PC-3 (cell line): ENCODE measurements around the gene CDH4.

Source experiments
- EZH2 ChIP-seq: fragments of 300-600 bp; sonication (generic); IDR thresholded peaks from one replicate; pipeline ENCODE4 v1.6.1; 2017; ENCODE audit warnings: antibody characterized with exemption, mild to moderate bottlenecking, low read length; ENCODE audit not compliant: unreplicated experiment
- EZH2phosphoT487 ChIP-seq: fragments of 300-600 bp; sonication (generic); IDR thresholded peaks from 2 replicates; pipeline ENCODE4 v1.6.1; 2018; ENCODE audit warnings: mild to moderate bottlenecking, antibody characterized with exemption, low read length, borderline replicate concordance
- TF ChIP-seq, protein P1 (sequence below): fragments of 300-600 bp; sonication (generic); conservative IDR thresholded peaks from 2 replicates; pipeline ENCODE4 v1.5.1; 2017; ENCODE audit warnings: antibody characterized with exemption, low read depth, mild to moderate bottlenecking, low read length

DNA sequence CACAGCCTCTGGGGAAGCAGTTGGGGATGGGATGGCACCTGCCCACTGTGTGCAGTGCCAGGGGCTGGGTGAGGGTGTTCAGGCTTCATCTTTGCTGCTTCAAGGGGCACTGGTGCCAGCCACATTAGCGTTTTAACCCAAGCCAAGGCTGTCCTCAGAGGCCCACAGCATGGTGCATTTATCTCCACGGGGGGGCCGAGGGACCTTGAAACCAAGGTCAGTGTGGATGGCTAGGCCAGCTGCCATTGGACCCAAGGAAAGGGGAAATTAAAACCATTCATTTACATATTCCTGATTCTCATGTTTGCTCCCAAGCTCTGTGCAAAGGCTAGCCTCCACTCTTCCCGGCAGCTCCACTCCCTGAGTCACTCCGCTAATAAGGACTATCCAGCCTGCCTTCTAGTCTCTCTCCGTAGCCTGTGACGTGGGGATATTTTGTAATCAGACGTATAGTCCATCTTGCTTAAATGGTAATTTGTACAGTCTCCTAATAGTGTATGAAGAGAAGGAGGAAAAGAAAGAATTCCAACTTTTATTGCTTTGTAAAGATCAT is 197.1 kb downstream of the CDH4 start:
- TF ChIP-seq, protein P1, sequence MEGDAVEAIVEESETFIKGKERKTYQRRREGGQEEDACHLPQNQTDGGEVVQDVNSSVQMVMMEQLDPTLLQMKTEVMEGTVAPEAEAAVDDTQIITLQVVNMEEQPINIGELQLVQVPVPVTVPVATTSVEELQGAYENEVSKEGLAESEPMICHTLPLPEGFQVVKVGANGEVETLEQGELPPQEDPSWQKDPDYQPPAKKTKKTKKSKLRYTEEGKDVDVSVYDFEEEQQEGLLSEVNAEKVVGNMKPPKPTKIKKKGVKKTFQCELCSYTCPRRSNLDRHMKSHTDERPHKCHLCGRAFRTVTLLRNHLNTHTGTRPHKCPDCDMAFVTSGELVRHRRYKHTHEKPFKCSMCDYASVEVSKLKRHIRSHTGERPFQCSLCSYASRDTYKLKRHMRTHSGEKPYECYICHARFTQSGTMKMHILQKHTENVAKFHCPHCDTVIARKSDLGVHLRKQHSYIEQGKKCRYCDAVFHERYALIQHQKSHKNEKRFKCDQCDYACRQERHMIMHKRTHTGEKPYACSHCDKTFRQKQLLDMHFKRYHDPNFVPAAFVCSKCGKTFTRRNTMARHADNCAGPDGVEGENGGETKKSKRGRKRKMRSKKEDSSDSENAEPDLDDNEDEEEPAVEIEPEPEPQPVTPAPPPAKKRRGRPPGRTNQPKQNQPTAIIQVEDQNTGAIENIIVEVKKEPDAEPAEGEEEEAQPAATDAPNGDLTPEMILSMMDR, result no peak
- TF ChIP-seq EZH2 (no peak), EZH2phosphoT487 (no peak)
